Measurements from ENCODE around the gene TAF12.
"Not testable (repeated sequence)": the region's sequence is repeated elsewhere in the genome, so short reads cannot be mapped to it uniquely, and the experiment has no call there.

Gene TAF12, protein sequence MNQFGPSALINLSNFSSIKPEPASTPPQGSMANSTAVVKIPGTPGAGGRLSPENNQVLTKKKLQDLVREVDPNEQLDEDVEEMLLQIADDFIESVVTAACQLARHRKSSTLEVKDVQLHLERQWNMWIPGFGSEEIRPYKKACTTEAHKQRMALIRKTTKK

DNA sequence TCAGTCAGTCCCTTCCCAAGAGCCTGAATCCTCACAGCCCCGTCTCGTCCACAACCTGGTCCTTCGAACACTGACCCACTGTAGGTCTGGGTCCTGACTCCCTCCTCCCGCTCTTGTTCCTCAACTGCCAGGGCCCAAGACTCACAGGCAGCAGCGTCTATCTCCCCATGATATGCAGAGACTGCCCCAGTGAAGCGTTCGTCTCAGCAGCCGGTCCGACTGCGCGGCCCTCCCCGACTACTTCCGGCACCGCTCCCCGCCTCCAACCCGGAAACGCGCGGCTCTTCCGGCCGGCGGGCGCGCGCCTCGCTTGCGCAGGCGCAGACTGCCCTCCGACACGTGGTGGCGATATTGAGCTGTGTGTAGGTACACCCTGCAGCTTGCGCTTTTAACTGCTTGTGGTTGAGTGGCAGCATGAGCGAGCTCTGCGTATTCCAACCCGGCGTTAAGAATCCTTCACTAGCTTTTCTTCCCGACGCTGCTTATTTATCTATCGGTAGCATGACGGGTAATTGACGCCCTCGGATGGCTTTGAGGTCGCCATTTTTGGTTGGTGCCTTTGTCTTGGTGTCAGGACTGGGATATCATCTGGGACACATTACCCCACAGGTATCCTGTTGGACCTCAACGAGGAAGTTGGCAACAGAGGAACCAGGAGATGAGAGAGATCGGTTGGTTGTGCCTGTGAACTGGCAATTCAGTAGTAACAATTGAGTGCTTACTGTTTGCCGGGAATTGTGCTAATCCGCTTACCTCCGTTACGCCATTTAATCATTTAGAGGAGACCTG is at the start of gene TAF12:
Gene TAF12, minus strand, starts transcription at position 221 of the 789 bp plus-strand sequence. CDS start 20,986 bp downstream, outside the sequence.
- FAIRE-seq, result no peak

DNA sequence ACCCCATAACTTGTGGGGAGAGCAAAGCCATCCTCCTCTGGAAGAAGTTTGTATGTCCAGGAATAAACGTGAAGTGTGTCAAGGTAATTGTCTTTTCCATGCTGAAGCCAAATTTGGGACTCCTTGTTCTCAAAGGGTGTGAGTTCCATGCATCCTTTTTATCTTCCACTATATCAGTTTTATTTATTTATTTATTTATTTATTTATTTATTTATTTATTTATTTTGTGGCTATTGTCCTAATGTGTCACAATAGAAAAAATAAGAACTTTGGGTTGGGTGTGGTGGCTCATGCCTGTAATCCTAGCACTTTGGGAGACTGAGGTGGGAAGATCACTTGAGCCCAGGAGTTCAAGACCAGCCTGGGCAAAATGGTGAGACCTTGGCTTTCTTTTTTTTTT is 48.8 kb upstream of the TAF12 start:
- not testable (repeated sequence) for FAIRE-seq

DNA sequence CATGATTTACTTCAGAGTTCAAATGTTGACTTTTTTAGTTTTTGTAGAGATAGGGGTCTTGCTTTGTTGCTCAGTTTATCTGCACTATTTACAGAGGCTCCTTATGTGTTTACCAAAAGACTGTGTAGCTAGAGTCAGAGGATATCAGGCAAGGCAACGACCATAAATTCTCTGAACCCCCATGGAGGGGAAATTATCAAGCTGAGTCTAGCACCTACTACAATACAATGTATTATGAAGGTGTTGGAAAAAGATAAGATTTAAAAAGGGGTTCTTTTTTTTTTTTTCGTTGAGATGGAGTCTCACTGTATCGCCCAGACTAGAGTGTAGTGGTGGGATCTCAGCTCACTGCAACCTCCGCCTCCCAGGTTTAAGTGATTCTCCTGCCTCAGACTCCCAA is 42.1 kb upstream of the TAF12 start:
- FAIRE-seq, result no peak

DNA sequence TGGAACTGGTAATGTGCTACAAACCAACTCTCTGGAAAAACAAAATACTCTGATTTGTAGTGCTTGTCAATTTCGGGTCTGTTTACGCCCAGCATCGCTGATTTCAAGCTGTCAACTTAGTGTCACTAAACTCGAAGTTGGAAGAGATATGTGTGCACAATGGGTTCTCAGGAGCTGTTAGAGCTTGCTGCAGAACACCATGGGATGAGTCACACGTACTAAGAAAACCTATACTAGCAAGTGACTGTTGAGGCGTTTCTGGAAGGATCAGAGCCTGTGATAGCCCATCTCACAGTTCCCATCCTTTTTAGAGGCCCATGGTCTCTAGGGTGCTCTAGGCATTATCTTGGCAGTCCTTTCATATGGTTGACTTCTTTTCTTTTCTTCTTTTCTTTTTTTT is 40.0 kb upstream of the TAF12 start:
- no peak for FAIRE-seq

DNA sequence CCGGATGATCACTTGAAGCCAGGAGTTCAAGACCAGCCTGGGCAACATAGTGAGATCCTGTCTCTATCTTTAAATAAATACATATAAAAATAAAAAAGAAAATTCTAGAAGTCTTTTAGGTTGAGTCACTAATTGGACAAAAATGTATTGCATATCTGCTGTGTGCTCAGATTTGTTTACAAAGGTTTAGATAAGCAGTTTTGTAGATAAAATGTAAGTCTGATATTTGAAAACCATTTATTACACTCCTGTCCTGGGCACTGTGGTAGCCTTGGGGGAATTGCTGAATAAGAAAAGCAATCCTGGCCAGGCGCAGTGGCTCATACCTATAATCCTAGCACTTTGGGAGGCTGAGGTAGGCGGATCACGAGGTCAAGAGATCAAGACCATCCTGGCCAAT is 37.3 kb upstream of the TAF12 start:
- FAIRE-seq, result no peak

DNA sequence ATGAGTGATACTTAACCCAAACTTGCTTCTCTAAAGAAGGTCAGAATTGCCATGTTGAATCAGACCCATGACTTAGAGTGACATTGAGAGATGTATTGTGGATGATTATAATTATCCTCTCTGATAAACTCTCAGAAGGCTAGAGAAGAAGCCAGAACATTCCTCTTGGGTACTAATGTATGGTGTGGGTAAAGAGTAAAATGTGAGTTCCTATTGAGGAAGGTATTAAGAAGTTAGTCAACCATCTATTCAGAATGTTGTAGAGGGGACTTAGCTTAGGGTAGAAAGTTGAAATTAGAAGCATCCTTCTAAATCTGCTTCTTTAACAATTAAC is 33.0 kb upstream of the TAF12 start:
- no peak for FAIRE-seq

DNA sequence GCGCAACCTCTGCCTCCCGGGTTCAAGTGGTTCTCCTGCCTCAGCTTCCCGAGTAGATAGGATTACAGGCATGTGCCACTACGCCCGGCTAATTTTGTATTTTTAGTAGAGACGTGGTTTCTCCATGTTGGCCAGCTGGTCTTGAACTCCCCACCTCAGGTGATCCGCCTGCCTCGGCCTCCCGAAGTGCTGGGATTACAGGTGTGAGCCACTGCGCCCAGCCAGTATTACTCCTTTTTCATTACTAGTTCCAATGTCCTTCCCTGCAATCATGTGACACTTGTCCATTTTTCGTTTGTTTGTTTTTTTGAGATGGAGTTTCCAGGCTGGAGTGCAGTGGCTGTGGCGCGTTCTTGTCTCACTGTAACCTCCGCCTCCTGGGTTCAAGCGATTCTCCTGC is 30.1 kb upstream of the TAF12 start:
- FAIRE-seq, result not testable (repeated sequence)

DNA sequence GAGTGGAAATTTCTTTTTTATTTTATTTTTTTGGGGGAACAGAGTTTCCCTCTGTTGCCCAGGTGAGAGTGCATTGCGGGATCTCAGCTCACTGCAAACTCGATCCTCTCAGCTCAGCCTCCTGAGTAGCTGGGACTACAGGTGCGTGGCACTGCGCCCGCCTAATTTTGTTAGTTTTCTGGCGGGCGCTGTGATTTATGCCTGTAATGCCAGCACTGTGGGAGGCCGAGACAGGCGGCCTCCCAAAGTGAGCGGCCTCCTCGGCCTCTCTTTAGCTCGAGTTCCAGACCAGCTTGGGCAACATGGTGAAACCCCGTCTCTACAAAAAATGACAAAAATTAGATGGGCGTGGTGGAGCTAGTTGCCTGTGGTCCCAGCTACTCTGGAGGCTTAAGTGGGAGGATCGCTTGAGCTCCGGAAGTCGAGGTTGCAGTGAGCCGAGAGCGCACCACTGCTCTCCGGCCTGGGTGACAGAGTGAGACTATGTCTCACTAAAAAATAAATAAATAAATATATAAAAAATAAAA is 28.4 kb upstream of the TAF12 start:
- no peak for FAIRE-seq

DNA sequence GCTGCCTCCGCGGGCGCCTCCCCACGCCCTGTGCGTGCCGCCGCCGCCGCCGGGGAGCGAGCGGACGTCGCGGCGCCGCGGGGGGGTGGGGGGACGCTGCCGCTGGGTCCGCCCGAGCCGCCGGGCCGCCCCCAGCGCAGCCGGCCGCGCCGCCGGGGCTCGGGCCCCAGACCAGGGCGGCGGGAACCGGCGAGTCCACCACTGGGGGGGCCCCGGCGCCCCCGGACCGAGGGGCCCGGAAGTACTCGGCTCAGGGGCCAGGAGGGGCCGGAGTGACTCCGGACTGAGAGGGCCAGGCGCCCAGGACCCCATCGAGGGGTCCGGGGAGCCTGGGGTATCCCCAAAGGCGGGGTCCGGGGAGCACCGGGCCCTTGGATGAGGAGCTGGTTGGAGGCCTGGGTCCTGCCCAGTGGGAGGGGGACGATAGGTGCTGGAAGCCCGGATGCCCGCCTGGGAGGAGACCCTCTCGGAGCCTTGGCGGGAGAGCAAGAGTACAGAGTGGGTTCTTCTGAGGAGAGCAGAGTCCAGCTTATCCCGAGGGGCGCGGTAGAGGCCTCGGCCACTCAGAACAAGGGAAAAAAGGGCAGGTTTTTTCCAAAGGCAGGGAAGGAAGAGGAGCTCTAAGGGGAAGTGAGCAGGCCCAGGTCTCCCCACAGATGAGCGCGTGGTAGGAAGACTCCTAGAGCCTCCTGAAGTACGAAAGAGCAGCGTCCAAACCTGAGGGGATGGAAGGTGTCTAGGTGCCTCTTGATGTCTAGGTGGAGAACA is 26.3 kb upstream of the TAF12 start:
- FAIRE-seq, result no peak

DNA sequence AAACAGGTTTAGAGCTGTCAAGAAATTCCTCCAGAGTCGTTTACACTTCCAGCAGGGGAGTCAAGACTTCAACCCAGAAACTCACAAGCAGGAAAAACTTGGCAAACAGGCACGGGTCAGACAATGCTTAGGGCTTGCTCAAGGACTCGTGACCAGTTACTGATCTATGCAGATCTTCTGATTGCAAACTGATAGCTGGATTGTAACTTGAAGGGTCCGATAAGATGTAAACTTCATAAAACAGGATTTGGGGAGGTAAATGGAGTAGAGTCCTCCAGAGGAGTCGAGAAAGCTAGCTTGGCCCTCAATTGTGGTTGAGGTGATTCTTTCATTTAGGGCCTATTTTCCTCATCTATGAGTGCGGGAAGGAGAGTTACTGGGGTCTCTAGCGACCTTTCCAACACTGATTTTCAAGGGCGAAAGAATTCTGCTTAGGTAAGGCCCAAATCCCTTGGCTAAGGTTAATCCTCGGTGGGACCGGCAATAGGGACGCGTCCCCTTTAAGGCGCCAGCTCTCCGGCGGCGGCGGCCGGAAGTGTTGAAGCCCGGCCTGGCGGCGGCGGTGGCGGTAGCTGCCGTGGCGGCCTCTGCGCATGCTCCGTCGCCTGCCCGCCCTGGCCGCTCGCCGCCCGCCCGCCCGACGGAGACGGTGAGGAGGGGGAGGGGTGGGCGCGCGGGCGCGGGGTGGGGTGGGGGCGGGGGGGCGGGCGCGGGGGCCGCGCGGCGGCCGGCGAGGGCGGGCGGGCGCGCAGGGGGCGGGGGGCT is 25.5 kb upstream of the TAF12 start, which contains the start of gene GMEB1:
Gene GMEB1, plus strand, starts transcription at position 594 of the 765 bp plus-strand sequence. CDS start 14,829 bp downstream, outside the sequence.
- no peak for FAIRE-seq

DNA sequence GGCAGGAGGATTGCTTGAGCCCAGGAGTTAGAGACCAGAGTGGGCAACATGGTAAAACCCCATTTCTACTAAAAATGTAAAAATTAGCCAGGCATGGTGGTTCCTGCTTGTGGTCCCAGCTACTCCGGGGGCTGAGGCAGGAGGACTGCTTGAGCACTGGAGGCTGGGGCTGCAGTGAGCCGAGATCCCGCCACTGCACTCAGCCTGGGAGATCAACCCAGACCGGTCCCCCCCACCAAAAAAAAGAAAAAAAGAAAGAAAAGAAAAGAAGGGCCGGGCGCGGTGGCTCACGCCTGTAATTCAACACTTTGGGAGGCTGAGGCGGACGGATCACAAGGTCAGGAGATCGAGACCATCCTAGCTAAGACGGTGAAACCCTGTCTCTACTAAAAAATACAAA is 23.9 kb upstream of the TAF12 start:
- FAIRE-seq, result no peak

DNA sequence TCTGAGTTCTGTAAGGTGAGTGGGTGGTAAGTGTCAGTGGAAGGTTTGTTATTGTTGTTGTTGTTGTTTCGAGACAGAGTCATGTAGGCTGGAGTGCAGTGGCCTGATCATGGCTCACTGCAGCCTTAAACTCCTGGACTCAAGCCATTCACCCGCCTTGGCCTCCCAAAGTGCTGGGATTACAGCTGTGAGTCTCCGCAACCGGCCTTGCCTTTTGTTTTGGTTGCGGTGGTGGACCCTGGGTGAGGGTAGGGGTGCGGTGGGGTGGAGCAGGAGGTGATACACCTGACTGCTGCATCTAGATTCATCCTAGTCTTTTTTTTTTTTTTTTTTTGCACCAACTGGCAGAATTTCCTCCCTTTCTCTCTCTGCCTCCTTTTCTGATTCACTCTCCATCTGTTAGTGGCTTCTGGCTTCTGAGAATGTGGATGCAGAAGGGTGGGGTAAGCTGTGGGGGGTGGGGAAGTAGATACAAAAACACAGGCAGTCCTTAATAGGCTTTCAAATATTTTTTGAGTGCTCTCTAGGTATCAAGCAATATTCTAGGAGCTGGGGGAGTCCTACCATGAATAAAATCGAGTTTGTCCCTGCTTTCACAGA is 21.1 kb upstream of the TAF12 start:
- FAIRE-seq, result no peak

DNA sequence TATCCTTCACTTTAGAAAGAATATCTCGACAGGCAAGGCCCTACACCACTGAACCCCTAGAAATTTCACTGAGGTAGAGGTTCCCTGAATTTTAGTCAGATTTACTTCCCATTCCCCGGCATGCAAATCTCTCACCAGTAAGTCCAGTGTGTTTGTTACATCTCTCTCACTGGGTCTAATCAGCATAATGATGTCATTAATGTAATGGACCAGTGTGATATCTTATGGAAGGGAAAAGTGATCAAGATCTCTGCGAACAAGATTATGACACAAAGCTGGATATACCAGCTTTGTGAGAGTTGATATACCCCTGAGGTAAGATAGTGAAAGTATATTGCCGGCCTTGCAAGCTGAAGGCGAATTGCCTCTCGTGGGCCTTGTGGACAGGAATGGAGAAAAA is 13.5 kb upstream of the TAF12 start:
- no peak for FAIRE-seq

DNA sequence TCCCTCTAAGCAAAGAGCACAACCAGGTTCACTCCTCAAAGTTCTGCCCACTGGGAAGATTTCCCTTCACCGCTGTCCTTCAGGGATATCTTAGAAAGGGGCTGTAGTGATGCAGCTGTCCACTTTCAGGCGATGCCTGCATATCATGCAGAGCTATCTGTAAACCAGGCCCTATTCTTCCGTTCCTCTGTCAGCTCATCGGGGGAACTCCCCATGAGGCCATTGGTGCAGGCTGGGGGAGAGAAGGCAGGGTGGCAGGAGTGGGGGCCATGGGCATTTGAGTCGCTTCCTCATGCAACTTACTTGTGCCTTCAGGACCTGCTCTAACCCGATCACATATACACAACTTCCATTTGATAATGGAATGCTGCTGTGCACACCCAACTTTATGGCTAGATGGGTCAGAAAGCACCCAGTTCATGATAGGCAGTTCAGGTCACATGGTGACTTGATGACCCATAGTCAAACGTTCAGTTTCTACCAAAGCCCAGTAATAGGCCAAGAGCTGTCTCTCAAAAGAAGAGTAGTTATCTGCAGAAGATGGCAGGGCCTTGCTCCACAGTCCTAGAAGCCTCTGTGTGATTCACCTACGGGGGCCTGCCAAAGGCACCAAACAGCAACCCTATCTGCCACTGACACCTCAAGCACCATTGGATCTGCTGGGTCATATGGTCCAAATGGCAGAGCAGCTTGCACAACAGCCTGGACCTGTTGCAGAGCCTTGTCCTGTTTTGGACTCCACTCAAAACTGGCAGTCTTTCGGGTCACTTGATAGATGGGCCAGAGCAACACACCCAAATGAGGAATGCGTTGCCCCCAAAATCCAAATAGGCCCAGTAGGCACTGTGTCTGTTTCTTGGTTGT is 12.8 kb upstream of the TAF12 start:
- not testable (repeated sequence) for FAIRE-seq

DNA sequence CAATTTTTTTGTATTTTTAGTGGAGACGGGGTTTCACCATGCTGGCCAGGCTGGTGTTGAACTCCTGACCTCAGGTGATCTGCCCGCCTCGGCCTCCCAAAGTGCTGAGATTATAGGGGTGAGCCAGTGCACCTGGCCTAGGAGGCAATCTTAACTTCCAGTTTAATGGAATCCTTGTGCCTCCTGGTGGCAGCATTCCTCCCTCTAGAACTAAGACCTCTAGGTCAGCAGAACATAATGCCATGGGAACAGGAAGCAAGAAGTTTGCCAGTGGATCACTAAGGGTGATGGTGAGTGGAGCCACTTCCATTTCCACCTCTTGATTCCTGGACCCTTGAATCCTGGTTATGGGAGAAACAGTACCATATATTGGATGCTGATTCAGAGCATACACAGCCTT is 11.0 kb upstream of the TAF12 start:
- FAIRE-seq, result not testable (repeated sequence)

DNA sequence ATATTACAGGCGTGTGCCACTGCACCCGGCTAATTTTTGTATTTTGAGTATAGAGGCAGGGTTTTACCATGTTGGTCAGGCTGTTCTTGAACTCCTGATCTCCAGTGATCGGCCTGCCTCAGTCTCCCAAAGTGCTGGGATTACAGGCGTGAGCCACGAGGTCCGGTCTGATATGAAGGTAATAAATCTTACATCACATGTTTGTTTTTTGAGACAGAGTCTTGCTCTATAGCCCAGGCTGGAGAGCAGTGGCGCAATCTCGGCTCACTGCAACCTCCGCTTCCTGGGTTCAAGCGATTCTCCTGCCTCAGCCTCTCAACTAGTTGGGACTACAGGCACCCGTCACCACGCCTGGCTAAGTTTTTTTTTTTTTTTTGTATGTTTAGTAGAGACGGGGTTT is 10.2 kb upstream of the TAF12 start:
- not testable (repeated sequence) for FAIRE-seq

DNA sequence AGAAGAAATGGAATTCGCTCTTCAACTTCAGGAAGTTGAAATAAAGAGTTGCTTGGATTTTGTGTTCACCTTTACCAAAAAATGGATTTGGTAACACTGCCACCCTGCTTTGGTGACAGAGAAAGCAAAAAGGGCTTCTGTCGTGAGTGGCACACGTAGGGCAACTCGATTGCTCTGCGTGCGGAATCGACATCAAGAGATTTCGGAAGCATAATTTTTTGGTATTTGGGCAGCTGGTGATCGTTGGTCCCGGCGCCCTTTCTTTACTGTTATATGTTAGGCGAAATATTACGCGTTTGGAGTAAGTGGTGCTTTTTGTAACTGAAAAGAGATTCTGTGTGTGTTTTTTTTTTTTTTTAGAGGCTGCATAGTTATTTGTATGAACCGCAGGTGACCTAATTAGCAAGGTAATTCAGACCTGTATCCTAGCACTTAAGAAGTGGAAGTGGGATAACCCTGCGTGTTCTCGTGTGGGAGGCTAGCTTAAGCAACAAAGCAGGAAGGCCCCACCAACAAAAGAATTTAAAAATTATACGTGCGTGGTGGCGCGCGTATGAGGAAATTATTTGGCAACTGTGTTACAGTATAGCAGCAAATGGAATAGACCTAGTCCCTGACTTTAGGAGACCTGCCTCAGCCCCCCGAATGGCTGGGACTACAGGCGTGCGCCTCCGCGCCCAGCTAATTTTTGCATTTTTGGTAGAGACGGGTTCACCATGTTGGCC is 5.8 kb upstream of the TAF12 start, which contains the start of gene RNU11:
Gene RNU11, plus strand, starts transcription at position 127 of the 725 bp plus-strand sequence.
- FAIRE-seq, result peak; percentile 78

DNA sequence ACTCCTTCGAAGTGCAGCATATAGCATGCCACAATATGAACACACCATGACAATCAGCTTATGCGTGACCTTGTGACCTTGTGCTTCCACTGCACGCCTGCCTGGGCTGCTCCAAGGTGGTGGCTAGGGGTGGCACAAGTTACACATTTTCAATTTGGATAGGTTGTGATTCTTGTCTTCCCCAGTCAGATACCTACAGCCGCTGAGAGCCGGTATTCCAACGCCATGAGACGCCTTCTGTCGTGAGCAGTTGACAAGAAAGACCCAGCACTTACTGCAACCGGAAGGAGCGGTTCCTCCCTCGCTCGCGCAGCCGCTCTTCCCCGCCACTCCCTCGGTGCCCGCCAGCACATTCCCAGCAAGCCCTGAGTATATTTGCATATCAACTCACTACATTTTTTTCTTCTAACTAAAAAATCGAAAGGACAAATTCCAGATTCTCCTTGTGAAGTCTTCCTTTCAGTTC is 5.2 kb upstream of the TAF12 start:
- peak; percentile 91 for FAIRE-seq

DNA sequence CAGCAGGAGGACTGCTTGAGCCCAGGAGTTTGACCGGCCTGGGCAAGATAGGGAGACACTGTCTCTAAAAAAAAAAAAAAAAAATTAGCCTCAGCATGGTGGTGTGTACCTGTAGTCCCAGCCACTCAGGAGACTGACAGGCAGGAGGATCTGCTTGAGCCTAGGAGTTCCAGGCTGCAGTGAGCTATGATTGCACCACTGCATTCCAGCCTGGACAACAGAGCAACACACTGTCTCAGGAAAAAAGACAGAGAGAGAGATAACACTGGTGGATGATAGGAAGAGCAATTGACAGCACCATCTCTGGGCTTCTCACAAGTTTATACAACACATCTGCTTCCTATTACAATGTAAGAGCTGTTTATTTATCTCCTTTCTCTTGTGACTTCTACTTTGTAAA is 3.2 kb upstream of the TAF12 start:
- FAIRE-seq, result no peak

DNA sequence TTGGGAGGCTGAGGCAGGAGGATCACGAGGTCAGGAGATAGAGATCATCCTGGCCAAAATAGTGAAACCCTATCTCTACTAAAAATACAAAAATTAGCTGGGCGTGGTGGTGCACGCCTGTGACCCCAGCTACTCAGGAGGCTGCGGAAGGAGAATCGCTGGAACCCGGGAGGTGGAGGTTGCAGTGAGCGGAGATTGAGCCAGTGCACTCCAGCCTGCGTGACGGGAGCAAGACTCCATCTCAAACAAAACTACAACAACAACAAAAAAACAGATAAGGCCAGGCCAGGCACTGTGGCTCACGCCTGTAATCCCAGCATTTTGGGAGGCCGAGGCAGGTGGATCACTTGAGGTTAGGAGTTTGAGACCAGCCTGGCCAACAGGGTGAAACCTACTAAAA is 2.5 kb upstream of the TAF12 start:
- not testable (repeated sequence) for FAIRE-seq

Data from A204.1 (cell line).